GM19238 (cell line): ENCODE results near the gene CD151.

Experiments used
- DNase-seq: peaks from one replicate; pipeline ENCODE4 v3.0.0; 2011; ENCODE audit warnings: low spot score; ENCODE audit not compliant: insufficient read length

The CD151 gene

DNA sequence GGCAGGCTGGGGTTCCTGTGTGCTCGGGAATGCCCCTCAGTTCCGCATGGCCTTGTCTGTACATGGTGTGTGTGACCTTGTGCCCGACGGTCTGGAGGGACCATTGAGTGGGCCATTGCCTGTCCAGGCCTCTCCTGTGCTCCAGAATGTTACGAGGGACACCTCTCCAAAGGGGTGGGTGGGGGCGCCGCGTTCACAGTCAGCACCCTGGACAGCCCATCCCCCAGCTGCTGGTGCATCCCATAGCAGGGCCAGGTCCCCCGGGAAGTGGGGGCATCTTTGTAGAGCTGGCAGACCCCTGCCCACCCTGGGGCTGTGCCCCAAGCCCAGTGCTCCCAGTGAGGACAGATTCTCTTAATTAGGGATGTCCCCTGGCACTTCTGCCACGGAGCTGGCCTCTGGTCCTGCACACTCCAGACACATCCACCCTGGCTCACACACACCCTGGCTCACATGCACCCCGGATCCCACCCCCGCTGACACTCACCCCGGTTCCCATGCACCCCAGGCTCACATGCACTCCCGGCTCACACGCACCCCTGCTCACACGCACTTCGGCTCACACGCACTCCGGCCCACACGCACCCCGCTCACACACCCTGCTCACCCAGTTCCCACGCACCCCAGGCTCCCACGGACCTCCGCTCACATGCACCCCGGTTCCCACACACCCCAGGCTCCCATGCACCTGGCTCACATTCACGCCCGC is 25.5 kb downstream of the CD151 start:
- DNase-seq = no peak

DNA sequence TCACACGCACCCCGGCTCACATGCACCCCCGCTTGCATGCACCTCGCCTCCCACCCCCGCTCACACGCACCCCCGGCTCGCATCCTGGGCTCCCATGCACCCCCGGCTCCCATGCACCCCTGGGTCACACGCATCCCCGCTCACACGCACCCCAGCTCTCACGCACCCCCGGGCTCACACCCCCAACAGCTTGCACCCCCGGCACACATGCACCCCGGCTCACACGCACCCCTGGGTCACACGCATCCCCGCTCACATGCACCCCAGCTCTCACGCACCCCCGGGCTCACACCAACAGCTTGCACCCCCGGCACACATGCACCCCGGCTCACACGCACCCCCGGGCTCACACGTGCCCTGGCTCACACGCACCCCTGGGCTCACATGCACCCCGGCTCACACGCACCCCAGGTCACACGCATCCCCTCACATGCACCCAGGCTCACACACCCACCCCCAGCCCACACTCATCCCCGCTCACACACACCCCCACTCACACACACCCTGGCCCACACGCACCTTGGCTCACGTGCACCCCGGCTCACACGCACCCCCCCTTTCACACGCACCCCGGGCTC is 26.1 kb downstream of the CD151 start:
- no peak for DNase-seq

DNA sequence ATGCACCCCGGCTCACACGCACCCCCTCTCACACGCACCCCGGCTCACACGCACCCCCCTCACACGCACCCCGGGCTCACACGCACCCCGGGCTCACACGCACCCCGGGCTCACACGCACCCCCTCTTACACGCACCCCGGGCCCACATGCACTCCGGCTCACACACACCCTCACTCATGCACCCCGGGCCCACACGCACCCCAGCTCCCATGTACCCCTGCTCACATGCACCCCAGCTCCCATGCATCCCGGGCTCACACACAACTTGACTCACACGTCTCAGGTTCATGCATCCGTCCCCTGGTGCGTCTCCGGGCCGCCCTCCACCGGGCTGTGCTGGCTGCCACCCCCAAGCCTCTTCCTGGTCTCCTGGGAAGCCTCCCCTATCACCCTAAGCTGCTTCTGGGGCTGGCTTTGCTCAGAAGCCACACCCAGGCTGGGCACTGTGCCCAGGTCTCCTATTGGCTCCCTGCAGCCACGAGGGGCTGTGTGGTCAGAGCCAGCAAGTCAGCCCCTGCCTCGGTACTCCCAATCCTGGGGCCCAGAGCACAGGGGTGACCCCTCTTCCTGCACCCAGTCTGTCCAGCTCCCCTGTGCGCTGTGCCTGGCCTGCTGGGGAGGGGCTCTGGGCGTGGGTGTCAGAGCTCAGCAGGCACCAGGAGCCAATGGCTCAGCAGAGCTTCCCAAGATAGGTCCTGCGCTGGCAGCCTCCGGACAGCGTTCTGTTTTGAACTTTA is 26.8 kb downstream of the CD151 start:
- DNase-seq = no peak

DNA sequence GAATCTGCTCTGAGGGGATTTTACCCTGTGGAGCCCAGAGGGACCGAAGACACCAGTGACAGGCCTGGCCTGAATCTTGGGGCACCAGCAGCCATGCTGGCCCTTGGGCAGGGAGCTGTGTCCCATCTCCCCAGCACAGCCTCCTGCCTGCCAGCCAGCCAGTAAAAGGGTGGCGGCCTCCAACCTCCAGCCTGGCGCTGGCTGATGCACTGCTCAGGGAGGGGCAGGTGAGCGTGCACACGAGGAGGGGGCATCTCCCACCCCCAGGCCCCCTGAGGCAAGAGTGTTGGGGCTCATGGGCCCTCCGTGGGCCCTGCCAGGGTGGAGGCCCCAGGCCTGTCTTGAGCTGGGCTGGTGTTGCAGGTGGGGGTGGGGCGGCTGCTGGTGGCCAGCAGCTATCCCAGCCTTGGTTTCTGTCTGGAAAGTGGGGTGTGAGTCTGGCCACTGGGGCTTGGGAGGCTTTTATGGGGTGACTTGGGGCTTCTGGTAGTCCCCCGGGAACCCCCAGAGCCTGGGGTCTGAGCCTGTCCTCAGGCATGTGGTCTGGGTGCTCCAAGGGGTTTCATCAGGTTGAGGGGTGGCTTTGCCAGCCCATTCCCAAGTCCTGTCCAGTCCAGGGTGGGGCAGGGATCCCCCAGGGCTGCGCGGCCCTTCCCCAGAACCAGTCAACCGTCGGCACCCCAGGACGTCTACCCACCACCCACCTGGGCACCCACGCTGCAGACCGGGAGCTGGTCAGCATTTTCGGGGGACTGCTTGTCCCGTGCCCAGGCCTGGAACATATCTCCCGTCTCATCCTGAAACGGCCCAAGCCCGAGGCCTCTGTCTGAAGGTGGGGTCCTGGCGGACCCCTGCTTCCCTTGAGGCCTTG is 27.7 kb downstream of the CD151 start:
- DNase-seq = no peak

DNA sequence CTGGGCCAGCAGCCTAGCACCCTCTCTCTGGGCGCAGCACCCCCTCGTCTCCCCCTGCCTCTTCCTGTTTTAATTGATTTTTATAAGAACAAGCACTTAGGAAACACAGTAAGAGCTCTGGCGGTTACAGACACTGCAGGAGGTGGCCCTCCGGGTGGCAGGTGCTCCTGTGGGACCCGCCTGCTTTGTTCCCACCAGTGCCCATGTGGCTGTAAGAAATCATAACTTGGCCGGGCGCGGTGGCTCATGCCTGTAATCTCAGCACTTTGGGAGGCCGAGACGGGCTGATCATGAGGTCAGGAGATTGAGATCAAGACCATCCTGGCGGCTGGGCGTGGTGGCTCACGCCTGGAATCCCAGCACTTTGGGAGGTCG is 28.3 kb downstream of the CD151 start:
- DNase-seq = no peak

DNA sequence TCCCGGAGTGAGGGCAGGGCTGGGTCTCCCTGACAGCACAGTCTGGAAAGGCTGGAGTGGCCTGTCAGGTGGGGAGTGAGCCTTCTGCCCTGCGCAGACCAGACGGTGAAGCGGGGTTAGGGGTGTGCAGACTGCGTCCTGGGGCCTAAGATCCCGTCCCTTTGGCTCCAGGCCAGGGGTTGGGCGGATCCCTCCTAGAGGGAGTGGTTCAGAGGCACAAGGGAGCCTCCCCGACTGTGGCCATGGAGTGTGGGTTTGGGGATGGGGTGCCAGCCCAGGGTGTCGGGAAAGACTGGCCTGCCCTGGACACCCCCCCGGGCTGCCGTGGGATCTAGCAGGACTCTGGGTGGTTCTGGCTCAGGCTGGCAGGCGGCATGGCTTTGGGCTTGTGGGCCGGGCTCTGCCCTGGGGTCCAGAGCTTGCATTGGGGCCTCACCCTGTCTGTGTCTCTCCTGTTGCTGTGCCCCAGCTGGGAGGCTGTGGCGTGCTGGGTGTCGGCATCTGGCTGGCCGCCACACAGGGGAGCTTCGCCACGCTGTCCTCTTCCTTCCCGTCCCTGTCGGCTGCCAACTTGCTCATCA is 29.4 kb downstream of the CD151 start:
- DNase-seq = no peak

DNA sequence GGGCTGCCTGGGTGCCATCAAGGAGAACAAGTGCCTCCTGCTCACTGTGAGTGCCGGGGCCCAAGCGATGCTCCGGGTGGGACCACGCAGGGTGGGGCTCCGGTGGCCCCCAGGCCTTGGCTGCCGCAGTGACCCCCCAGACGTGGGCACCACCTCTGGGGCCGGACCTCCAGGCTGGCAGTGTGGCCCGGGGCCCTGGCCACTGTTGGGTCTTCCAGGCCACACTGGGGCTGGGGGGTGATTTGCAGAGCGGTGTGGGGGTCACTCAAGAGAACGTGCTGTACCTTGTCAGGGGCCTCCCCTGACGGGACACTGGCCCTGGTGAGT is 29.9 kb downstream of the CD151 start:
- no peak for DNase-seq

DNA sequence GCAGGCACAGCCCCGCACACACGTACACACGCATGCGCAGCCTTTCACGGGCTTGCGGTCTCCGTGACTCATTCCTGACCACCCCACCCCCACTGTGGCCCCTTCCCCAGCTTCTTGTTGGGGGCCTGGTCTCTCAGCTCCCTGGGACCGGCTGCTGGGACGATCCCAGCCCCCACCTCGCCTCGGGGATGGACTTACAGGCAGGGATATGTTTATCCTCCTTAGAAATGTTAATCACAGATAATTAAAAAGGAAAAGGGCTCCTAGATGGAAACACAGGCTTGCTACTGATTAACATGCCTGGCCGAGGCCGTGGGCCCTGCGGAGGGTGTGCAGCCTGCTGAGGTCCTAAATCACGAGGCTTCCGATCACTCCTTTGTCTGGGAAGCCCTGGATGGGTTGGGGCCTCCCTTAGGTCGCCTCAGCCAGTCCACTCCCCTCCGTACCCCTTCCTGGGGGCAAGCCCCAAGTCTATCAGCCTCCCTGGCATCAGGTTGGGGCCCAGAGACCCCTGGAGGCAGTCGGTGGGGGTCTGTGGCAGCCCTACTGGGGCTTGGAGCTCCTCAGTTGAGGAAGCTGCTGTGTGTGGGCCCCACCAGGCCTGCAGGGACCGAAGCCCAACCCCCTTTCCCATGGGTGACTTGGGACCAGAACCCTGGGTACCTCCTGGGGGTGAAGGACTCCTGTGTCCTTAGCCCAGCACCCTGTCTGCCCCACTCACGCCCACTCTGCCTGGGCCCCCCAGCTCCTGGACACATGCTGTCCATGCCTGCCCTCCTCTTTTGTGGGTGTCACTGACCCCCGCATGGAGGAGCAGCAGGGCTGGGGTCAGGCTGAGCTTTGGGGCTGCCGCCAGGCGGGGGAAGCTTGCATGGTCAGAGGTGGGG is 30.5 kb downstream of the CD151 start:
- no peak for DNase-seq

DNA sequence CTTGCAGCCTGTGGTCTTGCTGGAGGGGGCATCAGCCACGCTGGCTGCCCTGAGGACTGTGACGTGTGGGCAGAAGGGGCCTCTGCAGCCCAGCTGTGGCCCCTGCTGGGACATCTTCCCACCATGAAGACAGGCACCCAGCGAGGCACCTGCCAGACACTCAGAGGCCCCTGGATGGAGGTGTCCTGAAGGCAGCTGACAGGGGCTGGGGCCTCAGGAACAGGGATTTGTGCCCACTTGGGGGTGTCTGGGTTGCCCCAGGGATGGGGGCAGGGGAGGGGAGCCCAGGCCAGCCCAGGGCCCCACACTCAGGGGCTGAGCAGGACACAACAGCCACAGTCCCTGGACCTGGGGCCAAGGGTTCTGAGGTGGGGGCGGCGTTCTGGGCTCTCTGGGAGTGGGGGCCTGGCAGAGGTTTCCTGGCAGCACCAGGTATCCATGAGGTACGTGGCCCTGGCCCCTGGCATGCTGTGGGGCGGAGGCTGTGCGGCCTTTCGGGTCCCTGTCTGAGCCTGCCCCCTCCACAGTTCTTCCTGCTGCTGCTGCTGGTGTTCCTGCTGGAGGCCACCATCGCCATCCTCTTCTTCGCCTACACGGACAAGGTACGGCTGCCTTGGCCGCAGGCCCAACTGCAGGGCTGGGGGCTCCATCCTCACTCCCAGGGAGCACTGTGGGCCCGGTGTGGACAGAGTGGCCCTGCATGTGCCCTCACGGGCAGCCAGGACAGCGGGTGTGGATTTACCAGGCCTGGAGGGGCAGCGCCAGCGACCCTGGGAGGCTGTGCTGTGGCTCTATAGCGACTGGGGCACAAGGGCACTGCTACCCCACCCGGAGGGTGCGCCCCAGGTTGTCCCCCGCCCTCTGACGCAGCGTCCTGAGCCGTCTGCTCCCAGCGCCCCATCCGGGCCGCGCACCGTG is 31.4 kb downstream of the CD151 start:
- DNase-seq = no peak

DNA sequence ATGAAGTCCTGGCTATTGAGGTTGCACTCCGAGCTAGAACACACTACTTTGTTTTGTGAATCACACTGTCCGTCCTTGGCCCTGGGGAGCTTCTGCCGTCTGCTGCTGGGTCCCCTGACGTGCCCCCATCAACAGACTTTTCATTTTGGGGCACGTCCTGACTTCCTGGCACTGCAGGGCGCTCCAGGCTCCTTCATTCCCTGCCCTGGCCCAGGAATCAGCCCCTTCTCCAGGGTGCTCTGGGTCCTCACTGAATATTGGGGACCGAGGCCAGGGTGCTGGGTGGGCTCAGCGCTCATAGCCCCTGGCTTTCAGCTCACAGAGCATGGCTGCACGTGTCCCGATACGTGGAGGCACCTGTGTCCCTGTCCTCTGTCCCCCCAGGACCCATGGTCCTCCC is 32.1 kb downstream of the CD151 start:
- no peak for DNase-seq

DNA sequence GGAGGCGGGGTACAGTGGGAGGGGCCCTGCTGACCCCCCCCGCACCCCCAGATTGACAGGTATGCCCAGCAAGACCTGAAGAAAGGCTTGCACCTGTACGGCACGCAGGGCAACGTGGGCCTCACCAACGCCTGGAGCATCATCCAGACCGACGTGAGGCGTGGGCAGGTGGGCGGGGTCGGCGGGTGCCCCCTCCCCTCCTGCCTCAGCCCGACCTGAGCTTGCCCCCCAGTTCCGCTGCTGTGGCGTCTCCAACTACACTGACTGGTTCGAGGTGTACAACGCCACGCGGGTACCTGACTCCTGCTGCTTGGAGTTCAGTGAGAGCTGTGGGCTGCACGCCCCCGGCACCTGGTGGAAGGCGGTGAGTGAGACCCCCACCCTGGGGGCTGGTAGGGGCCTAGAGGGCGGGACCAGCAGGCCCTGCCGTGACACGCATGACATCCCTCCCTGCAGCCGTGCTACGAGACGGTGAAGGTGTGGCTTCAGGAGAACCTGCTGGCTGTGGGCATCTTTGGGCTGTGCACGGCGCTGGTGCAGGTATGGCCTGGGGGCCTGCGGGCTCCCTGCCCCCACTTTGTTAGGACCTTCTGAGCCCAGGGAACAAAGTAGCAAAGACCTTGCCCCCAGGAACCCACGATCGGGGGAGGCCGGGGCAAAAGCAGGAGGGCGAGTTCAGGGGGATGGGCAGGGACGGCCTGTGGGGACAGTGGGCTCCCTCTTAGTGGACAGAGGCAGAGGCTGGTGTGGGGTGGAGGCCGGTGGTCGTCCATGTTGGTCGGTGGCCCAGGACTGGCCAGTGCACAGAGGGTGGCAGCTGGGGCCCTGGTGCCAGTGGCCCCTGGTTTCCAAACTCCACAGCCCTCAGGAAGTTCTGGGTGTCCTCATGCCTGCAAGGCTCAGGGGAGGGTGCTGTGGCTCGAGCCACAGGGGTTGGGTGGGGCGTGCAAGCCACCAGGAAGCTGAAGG is 33.0 kb downstream of the CD151 start:
- DNase-seq = no peak

DNA sequence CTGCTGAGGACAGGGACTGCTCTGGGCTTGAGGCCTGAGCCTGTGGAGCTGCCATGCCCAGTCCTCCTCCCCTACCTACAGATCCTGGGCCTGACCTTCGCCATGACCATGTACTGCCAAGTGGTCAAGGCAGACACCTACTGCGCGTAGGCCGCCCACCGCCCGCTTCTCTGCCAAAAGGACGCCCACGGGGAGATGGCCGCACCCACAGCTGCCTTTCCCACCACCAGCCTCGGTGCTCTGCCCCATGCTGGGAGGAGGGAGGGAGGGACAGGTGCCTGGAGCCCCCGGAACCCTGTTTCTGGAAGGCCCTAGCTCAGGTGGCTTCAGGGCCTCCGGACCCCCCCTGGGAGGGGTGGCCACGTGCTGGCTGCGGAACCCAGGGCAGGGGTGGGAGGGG is 33.7 kb downstream of the CD151 start:
- DNase-seq = no peak

DNA sequence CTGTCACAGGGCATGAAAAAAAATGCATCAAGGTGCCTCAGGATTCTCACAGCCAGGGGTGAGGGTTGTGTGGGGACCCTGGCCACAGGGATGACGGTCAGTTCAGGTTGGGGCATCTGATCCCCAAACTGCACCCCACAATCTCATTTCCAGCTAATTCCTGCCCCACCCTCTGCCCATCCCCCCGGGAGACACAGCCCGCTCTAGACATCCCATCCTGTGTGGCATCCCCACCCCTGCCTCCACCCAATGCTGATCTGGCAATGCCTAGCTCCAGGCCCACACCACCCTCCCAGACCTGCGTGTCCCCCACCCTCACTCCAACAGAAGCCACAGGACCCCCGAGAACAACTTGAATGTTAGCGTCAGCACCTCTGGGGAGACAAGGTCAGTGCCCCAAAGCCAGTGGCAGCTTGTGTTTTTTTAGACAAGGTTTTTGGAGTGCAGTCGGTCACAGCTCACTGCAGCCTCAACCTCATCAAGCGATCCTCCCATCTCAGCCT is 35.2 kb downstream of the CD151 start:
- DNase-seq = no peak

DNA sequence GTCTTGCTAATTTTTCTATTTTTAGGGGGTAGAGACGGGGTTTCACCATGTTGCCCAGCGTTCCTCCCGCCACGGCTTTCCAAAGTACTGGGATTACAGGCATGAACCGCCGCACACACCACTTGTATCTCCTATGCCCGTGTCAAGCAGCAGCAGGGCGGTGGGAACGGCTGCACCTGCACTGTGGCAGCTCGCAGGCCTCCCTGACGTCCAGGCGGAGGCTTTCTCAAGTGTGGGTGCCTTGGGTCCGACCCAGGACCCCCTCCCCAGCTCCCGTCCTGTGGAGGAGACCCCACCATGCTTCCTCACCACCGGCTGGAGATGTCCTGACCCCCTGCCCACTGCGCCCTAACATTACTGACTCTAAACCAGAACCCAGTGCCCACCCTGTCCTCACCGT is 35.6 kb downstream of the CD151 start:
- no peak for DNase-seq

DNA sequence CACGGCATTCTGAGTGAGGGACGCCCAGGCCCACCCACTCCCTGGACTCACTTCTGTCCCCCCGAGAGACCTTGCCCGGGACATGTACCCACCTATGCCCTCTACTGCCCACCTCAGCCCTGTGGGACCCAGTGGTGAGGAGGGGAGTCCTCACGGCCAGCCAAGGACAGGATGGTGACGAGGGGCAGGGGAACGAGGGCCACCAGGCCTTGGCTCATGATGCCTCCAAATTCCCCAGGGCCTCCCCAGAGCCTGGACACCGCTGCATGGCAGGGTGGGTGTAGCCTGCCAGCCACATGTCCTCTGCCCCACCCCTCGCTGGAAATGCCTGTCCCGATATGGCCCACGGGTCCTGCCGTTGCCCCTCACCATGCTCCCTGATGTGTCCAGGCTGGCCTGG is 36.0 kb downstream of the CD151 start:
- DNase-seq = no peak

DNA sequence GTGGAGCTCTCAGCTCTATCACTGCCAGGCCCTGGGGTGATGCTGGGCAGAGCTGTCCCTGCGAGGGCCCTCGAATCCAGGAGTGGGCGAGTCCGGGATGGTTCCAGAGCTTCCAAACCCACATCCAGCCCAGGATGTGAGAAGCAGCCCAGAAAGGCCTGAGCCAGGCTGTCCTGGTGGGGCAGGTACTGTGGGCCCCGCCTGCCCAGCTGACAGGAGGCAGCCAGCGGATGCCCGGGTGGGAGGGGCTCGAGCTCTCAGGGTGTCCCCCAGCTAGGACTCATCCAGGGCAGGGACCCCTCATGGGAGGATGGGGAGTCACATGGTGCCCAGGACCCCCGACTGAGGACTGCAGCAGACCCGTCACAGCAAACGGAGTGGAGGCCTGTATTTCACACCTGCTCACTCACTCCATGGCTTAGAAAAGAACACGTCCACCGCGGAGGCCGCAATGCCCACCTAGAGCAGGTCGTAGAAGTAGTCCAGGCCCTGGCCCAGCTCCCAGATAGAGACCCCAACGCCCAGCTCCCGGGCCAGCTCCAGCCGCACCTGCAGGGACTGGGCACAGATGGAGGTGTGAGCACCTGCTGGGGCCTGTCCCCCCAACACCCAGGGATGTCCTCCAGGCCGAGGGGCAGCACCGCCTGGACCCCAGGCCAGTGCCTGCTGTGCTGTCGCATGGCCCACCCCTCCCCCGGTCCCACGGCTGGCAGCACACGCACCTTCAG is 36.8 kb downstream of the CD151 start:
- no peak for DNase-seq

DNA sequence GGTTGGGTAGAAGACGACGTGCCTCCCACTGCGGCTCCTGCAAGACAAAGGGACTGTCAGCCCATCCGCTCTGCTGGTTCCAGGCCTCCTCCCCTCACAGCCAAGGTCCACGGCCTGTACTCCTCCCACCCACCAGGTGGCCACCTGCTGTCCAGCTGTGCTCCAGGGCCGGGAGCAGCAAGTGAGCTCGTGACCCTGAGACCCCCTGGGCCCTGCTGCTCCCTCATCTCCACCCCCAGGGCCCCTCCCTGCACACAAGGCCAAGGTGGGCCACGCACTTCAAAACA is 37.3 kb downstream of the CD151 start:
- DNase-seq = no peak

DNA sequence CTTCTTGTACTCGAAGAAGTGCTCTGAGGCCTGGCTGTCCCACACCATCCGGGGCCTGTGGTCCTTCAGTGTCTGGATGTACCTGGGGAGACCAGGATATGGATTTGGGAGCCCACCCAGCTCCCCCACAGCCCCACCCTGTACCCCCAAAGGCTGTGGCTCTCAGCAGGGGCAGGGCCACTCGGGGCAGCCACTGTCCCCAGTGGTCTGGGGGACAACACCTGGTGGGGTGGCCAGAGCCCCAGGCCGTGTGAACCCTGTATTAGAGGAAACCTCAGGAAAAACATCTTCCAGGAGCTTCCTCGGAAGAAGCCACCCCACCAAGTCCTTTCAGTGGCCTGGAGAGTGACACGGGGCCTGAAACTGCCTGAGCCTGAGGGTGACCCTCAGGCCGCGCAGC is 37.7 kb downstream of the CD151 start:
- DNase-seq = no peak
